Suprapubic skin (tissue), 3 donors: ENCODE results near the gene MZB1.

ENCODE experiments used
- CTCF ChIP-seq, 2 donors: fragments of 200-600 bp in 1 of 2; fragments of 450-650 bp in 1 of 2; sonication (generic) in 1 of 2; IDR thresholded peaks; one replicate each; pipeline ENCODE4 v1.5.1; 2016 to 2019; ENCODE audit warnings: antibody characterized with exemption in 2 of 2, mild to moderate bottlenecking in 1 of 2, moderate library complexity in 1 of 2
- EP300 ChIP-seq: sonication (generic); formaldehyde crosslinking; IDR thresholded peaks from one replicate; pipeline ENCODE4 v1.6.1; 2017; ENCODE audit warnings: antibody characterized with exemption
- POLR2A ChIP-seq, 2 donors: fragments of 450-650 bp; IDR thresholded peaks; one replicate each; pipeline ENCODE4 v1.6.1; 2017; ENCODE audit warnings: antibody characterized with exemption in 2 of 2, mild to moderate bottlenecking in 2 of 2, moderate library complexity in 2 of 2

GRCh38 chr5:139385061-139386049, 4.4 kb downstream of the MZB1 start:
- TF ChIP-seq CTCF (IDR thresholded peaks at IDR 0.05) (no peak), POLR2A (IDR thresholded peaks at IDR 0.05) (no peak), EP300 (no peak)
